Measurements from ENCODE around the gene RALGAPA2. TPM values are rescaled to one million over a fixed set of nuclear protein-coding genes. Genes with fewer than 3 reads are reported as not detected.

Gene RALGAPA2
- total RNA-seq, 1 experiment from 2014 or later: 9.8 TPM

GRCh38 chr20:20713244-20713765 lies 861 bp upstream of the RALGAPA2 start:
- Histone ChIP-seq H3K9me3 (ENCODE audit: low read length) (no peaks in the 10 kb centered on the region), H4K20me1 (ENCODE audit: low read length) (no peaks in the 10 kb centered on the region), H3K27me3 (ENCODE audit: low read length) (no peaks in the 10 kb centered on the region), H3K4me2 (ENCODE audit: low read length) (peak overlapping the region; percentile 90), H3K4me3 (ENCODE audit: low read length) (peak overlapping the region; percentile 88), H3K79me2 (ENCODE audit: low read length) (peaks cover 28% of the 10 kb centered on the region; the same call in 1 of the 2 replicates), H3K9ac (ENCODE audit: low read length) (peak overlapping the region; percentile 51), H2AFZ (ENCODE audit: low read length) (peak overlapping the region; percentile 99), H3K36me3 (ENCODE audit: low read depth, low read length) (no peaks in the 10 kb centered on the region), H3F3A (ENCODE audit: low read length, unreplicated experiment) (no peaks in the 10 kb centered on the region), H3K9me2 (replicated peaks; ENCODE audit: low read length) (no peaks in the 10 kb centered on the region), H3K27ac (ENCODE audit: low read length) (no peak overlapping the region), H3K4me1 (ENCODE audit: insufficient read depth, low read length) (peaks cover 18% of the 10 kb centered on the region)
- no TSS peak for BruUV-seq (replicated peaks)
- intact Hi-C loops (cut with micrococcal nuclease): loop anchor here (2.0 kb wide), 1 partner anchor 15 kb away; no protein-coding TSS in a partner anchor
- ChIA-PET POLR2A (ENCODE audit: unreplicated experiment) (interaction anchor here (0.5 kb wide), 1 partner anchor 956 kb away, joined by 4 read pairs; no protein-coding TSS in a partner anchor), CTCF (no interaction called here)
- no peak for ATAC-seq
- TF ChIP-seq EZH2 (IDR thresholded peaks at IDR 0.05; ENCODE audit: low read length, unreplicated experiment): no peak
- DNase-seq: no peak

DNA sequence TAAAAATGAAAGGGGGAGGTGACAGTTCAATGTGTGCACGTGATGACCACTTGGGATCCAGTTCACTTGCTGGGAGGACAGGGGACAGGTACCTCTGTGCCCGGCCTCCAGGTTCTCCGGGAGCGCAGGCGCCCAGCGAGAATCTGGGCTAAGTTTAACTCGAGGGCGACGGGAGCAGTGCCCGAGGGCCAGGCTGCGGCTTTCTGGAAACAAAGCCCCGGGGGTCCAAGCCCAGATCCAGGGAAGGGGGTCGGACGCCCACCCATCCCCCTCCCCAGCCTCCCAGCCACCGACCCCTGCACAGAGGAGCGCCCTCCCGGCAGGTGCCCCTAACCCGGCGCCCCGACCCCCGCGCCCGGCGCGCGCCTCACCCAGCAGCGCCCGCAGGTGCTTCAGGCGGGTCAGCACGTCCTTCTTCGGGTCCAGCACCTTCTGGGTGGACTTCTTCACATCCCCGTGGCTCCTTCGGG lies 405 bp downstream of the RALGAPA2 start:
- Histone ChIP-seq H3K4me1 (ENCODE audit: insufficient read depth, low read length) (peaks cover 18% of the 10 kb centered on the region), H3K4me2 (ENCODE audit: low read length) (peak overlapping the region; percentile 90), H3F3A (ENCODE audit: low read length, unreplicated experiment) (no peaks in the 10 kb centered on the region), H4K20me1 (ENCODE audit: low read length) (no peaks in the 10 kb centered on the region), H2AFZ (ENCODE audit: low read length) (peak overlapping the region; percentile 99), H3K27me3 (ENCODE audit: low read length) (no peaks in the 10 kb centered on the region), H3K4me3 (ENCODE audit: low read length) (peak overlapping the region; percentile 88), H3K9ac (ENCODE audit: low read length) (peak overlapping the region; percentile 51), H3K9me2 (replicated peaks; ENCODE audit: low read length) (no peaks in the 10 kb centered on the region), H3K9me3 (ENCODE audit: low read length) (no peaks in the 10 kb centered on the region), H3K79me2 (ENCODE audit: low read length) (peaks cover 28% of the 10 kb centered on the region; the same call in 1 of the 2 replicates), H3K27ac (ENCODE audit: low read length) (no peak overlapping the region), H3K36me3 (ENCODE audit: low read depth, low read length) (no peaks in the 10 kb centered on the region)
- CTCF ChIA-PET: interaction anchor here (0.6 kb wide), 2 partner anchors 45 to 660 kb away, joined by 3 to 6 read pairs; partner anchors contain the start of genes CFAP61 and CRNKL1
- intact Hi-C loops (cut with micrococcal nuclease): loop anchor here (2.0 kb wide), 1 partner anchor 13 kb away; no protein-coding TSS in a partner anchor
- DNase-seq: no peak
- peak; percentile 54 for ATAC-seq
- no TSS peak for BruUV-seq (replicated peaks)
- POLR2A ChIA-PET (ENCODE audit: unreplicated experiment): interaction anchor here (0.6 kb wide), 1 partner anchor 13 kb away, joined by 7 read pairs; no protein-coding TSS in a partner anchor
- TF ChIP-seq EZH2 (IDR thresholded peaks at IDR 0.05; ENCODE audit: low read length, unreplicated experiment): no peak
- TF ChIP-seq, protein P1, sequence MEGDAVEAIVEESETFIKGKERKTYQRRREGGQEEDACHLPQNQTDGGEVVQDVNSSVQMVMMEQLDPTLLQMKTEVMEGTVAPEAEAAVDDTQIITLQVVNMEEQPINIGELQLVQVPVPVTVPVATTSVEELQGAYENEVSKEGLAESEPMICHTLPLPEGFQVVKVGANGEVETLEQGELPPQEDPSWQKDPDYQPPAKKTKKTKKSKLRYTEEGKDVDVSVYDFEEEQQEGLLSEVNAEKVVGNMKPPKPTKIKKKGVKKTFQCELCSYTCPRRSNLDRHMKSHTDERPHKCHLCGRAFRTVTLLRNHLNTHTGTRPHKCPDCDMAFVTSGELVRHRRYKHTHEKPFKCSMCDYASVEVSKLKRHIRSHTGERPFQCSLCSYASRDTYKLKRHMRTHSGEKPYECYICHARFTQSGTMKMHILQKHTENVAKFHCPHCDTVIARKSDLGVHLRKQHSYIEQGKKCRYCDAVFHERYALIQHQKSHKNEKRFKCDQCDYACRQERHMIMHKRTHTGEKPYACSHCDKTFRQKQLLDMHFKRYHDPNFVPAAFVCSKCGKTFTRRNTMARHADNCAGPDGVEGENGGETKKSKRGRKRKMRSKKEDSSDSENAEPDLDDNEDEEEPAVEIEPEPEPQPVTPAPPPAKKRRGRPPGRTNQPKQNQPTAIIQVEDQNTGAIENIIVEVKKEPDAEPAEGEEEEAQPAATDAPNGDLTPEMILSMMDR (conservative IDR thresholded peaks at IDR 0.05; ENCODE audit: low read depth, low read length): no peak
- TF ChIP-seq EZH2phosphoT487 (IDR thresholded peaks at IDR 0.05; ENCODE audit: borderline replicate concordance, low read length): no peak

- TF ChIP-seq, protein P1 (conservative IDR thresholded peaks at IDR 0.05; ENCODE audit: low read depth, low read length): no peak
- no peak for TF ChIP-seq EZH2 (IDR thresholded peaks at IDR 0.05; ENCODE audit: low read length, unreplicated experiment)
- TF ChIP-seq EZH2phosphoT487 (IDR thresholded peaks at IDR 0.05; ENCODE audit: borderline replicate concordance, low read length): no peak
- H3K4me1 ChIP-seq (ENCODE audit: insufficient read depth, low read length): peaks cover 18% of the 10 kb centered on the region
- H3K4me3 ChIP-seq (ENCODE audit: low read length): peak overlapping the region; percentile 88
- no peaks in the 10 kb centered on the region for H3K27me3 ChIP-seq (ENCODE audit: low read length)
- H3K79me2 ChIP-seq (ENCODE audit: low read length): peaks cover 28% of the 10 kb centered on the region; the same call in 1 of the 2 replicates
- intact Hi-C loops (cut with micrococcal nuclease): no loop called here
- no peak overlapping the region for H3K27ac ChIP-seq (ENCODE audit: low read length)
- CTCF ChIA-PET: no interaction called here
- no peaks in the 10 kb centered on the region for H3K9me2 ChIP-seq (replicated peaks; ENCODE audit: low read length)
- no peaks in the 10 kb centered on the region for H3F3A ChIP-seq (ENCODE audit: low read length, unreplicated experiment)
- DNase-seq (no peak), ATAC-seq (no peak)
- H4K20me1 ChIP-seq (ENCODE audit: low read length): no peaks in the 10 kb centered on the region
- peak overlapping the region; percentile 99 for H2AFZ ChIP-seq (ENCODE audit: low read length)
- no TSS peak for BruUV-seq (replicated peaks)
- H3K9ac ChIP-seq (ENCODE audit: low read length): peak overlapping the region; percentile 51; the same call in 1 of the 2 replicates
- H3K36me3 ChIP-seq (ENCODE audit: low read depth, low read length): no peaks in the 10 kb centered on the region
- H3K4me2 ChIP-seq (ENCODE audit: low read length): peak overlapping the region; percentile 90
- no peaks in the 10 kb centered on the region for H3K9me3 ChIP-seq (ENCODE audit: low read length)
- POLR2A ChIA-PET (ENCODE audit: unreplicated experiment): no interaction called here
Observed at GRCh38 chr20:20711413-20711812, 1.0 kb downstream of the RALGAPA2 start.
